OCI-LY3 (cell line): Measurements from ENCODE around the gene PDLIM3.

Experiments used
- EZH2phosphoT487 ChIP-seq: fragments of 200-600 bp; shearing (Covaris generic); IDR thresholded peaks from 2 replicates; pipeline ENCODE4 v1.6.1; 2018; ENCODE audit warnings: antibody characterized with exemption, mixed run types, low read depth
- TF ChIP-seq, protein P1 (sequence below): fragments of 200-600, 300-600 bp; sonication (generic); IDR thresholded peaks from 2 replicates; pipeline ENCODE4 v1.5.1; 2014; ENCODE audit warnings: antibody characterized with exemption, low read length, low read depth

- TF ChIP-seq, protein P1, sequence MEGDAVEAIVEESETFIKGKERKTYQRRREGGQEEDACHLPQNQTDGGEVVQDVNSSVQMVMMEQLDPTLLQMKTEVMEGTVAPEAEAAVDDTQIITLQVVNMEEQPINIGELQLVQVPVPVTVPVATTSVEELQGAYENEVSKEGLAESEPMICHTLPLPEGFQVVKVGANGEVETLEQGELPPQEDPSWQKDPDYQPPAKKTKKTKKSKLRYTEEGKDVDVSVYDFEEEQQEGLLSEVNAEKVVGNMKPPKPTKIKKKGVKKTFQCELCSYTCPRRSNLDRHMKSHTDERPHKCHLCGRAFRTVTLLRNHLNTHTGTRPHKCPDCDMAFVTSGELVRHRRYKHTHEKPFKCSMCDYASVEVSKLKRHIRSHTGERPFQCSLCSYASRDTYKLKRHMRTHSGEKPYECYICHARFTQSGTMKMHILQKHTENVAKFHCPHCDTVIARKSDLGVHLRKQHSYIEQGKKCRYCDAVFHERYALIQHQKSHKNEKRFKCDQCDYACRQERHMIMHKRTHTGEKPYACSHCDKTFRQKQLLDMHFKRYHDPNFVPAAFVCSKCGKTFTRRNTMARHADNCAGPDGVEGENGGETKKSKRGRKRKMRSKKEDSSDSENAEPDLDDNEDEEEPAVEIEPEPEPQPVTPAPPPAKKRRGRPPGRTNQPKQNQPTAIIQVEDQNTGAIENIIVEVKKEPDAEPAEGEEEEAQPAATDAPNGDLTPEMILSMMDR, result no peak
- no peak for TF ChIP-seq EZH2phosphoT487
These were observed 27.1 kb downstream of the PDLIM3 start for GRCh38 chr4:185508181-185508580.
